SK-N-MC (cell line): ENCODE measurements around the gene TSHZ2.
"Not testable (repeated sequence)": the region's sequence is repeated elsewhere in the genome, so short reads cannot be mapped to it uniquely, and the experiment has no call there.

ENCODE experiments used
- EZH2 ChIP-seq: fragments of 200-600 bp; sonication (generic); IDR thresholded peaks from one replicate; pipeline ENCODE4 v1.6.1; 2017; ENCODE audit warnings: antibody characterized with exemption
- FOXP2 ChIP-seq: optimal IDR thresholded peaks from 2 replicates; pipeline ENCODE3; 2011; ENCODE audit warnings: mild to moderate bottlenecking, moderate library complexity; ENCODE audit not compliant: insufficient read depth; ENCODE audit errors: extremely low read length, control extremely low read depth
- POLR2AphosphoS5 ChIP-seq: IDR thresholded peaks from 2 replicates; pipeline ENCODE4 v1.6.1; 2012; ENCODE audit warnings: mild to moderate bottlenecking, low read depth, low read length, borderline replicate concordance

DNA sequence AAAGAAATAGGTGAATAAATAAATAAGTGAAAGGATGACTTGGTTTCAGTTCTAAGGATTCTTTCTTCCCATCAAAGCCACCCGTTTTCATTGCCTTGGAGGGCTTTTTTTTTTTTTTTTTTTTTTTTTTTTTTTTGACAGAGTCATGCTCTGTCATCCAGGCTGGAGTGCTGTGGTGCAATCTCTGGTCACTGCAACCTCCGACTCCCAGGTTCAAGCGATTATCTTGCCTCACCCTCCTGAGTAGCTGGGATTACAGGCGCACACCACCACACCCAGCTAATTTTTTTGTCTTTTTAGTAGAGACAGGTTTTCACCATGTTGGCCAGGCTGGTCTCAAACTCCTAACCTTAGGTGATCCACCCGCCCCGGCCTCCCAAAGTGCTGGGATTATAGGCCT lies 351.3 kb downstream of the TSHZ2 start:
- TF ChIP-seq EZH2, POLR2AphosphoS5, FOXP2: not testable (repeated sequence)
